Esophagus muscularis mucosa (tissue), 4 donors: ENCODE results near the gene PARVB. TPM values are rescaled to one million over a fixed set of nuclear protein-coding genes. Genes with fewer than 3 reads are reported as not detected.

Source experiments
- DNase-seq: peaks from one replicate; pipeline ENCODE4 v3.0.0-alpha.2; 2017; ENCODE audit errors: extremely low spot score
- H3K27ac ChIP-seq, 4 donors: fragments of 200-600 bp; sonication (generic); replicated peaks in 1 of 4; 1 replicate in 3 of 4; 2 replicates in 1 of 4; pipeline ENCODE4 v1.5.1; 2016 to 2019; ENCODE audit warnings: mild to moderate bottlenecking in 1 of 4
- H3K27me3 ChIP-seq, 4 donors: fragments of 200-600 bp; sonication (generic); one replicate each; pipeline versions ENCODE4 v1.5.1 to v1.6.0; 2016 to 2019
- H3K36me3 ChIP-seq, 4 donors: fragments of 200-600 bp; sonication (generic); one replicate each; pipeline ENCODE4 v1.5.1; 2016 to 2019
- H3K4me1 ChIP-seq, 4 donors: fragments of 200-600 bp; sonication (generic); one replicate each; pipeline ENCODE4 v1.5.1; 2016 to 2019
- H3K4me3 ChIP-seq, 4 donors: fragments of 200-600 bp; sonication (generic); 1 replicate in 2 of 4; 2 replicates in 2 of 4; pipeline ENCODE4 v1.5.1; 2016 to 2019; ENCODE audit warnings: mild to moderate bottlenecking in 4 of 4, moderate library complexity in 1 of 4
- H3K9me3 ChIP-seq, 4 donors: fragments of 200-600 bp; sonication (generic); 1 replicate in 3 of 4; 2 replicates in 1 of 4; pipeline ENCODE4 v1.5.1; 2016 to 2019
- EP300 ChIP-seq: sonication (generic); formaldehyde crosslinking; IDR thresholded peaks from one replicate; pipeline ENCODE4 v1.6.1; 2017; ENCODE audit warnings: antibody characterized with exemption
- POLR2A ChIP-seq: fragments of 450-650 bp; IDR thresholded peaks from one replicate; pipeline ENCODE4 v1.6.1; 2017; ENCODE audit warnings: antibody characterized with exemption, moderate library complexity, mild to moderate bottlenecking, low read depth
- POLR2AphosphoS5 ChIP-seq, 2 donors: sonication (generic); formaldehyde crosslinking; IDR thresholded peaks; one replicate each; pipeline ENCODE4 v1.6.1; 2017; ENCODE audit warnings: antibody characterized with exemption in 2 of 2
- WGBS: methylation state at CpG from one replicate; pipeline ENCODE4 v1.1.5; 2018; 5-methylcytosine and 5-hydroxymethylcytosine counted together
- intact Hi-C: fragments of 100-400 bp; cut with DNase I; formaldehyde crosslinking; loops from one replicate; pipeline ENCODE4 v1.15.1; 2023
- total RNA-seq, 4 donors: library from RNA; depleted of rRNA; stranded (reverse); fragments of >200 nt; gene quantifications; one replicate each; pipeline versions ENCODE4 v1.1.0 to v1.2.1, GENCODE V29; 2016
- TF ChIP-seq, protein P1 (sequence below), 3 experiments: fragments of 200-600 bp in 2 of 3; fragments of 450-650 bp in 1 of 3; sonication (generic) in 2 of 3; IDR thresholded peaks; one replicate each; pipeline ENCODE4 v1.5.1; 2017 to 2019; ENCODE audit warnings: antibody characterized with exemption in 3 of 3, mild to moderate bottlenecking in 2 of 3, moderate library complexity in 1 of 3

Gene PARVB
- total RNA-seq, 4 donors from 2014 or later = 22.0 to 107 (median 45.5) TPM

DNA sequence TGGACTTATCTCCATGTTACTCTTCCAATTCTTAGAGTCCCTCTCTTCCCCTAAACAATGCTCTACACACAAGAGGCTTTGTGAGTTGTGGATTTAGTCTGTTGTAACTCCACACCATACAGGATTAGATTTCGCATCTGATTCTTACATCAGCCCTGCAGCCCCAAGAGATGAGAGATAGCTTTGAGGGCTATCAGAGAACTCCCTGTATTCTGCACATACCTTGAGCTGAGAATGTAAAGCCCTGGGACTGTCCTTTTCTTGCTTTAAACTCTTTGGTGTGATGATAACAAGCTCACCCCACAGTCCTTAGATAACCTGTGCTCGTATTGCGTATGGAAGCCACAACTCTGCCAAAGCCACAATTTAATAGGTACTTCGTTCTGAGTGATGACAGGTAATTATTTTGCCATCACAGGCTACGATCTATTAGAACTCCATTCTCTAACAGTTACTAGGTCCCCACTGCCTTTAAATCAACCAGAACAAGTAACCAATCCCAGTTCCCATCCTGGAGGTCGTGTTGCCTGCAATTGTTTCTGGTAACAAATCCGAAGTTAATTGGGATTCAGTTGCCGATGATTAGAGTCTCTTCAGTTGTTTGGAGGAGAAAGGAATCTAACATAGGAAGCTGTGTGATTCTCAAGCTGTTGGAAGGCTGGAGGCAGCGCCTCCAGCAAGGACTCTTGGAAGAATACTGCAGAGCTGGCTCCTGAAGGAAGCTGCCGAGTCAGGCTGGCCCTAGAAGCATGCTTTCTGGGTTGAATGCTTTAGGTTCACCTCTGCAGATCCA, 155.3 kb downstream of the PARVB start:
- no peak overlapping the region for H3K27ac ChIP-seq
- no peak overlapping the region for H3K4me3 ChIP-seq
- intact Hi-C loops = no loop called here
- H3K27me3 ChIP-seq = peaks cover 0 to 33% (median 0%) of the 10 kb centered on the region in 4 donors
- TF ChIP-seq, protein P1, sequence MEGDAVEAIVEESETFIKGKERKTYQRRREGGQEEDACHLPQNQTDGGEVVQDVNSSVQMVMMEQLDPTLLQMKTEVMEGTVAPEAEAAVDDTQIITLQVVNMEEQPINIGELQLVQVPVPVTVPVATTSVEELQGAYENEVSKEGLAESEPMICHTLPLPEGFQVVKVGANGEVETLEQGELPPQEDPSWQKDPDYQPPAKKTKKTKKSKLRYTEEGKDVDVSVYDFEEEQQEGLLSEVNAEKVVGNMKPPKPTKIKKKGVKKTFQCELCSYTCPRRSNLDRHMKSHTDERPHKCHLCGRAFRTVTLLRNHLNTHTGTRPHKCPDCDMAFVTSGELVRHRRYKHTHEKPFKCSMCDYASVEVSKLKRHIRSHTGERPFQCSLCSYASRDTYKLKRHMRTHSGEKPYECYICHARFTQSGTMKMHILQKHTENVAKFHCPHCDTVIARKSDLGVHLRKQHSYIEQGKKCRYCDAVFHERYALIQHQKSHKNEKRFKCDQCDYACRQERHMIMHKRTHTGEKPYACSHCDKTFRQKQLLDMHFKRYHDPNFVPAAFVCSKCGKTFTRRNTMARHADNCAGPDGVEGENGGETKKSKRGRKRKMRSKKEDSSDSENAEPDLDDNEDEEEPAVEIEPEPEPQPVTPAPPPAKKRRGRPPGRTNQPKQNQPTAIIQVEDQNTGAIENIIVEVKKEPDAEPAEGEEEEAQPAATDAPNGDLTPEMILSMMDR (IDR thresholded peaks at IDR 0.05) = no peak
- TF ChIP-seq POLR2AphosphoS5 (IDR thresholded peaks at IDR 0.05) = no peak
- TF ChIP-seq EP300 = no peak
- no peak for TF ChIP-seq POLR2A
- peaks cover 0 to 3% (median 0%) of the 10 kb centered on the region in 4 donors for H3K4me1 ChIP-seq
- WGBS = 46% methylated on average over 10 of the region's 10 CpGs
- no peak for DNase-seq
- no peaks in the 10 kb centered on the region for H3K9me3 ChIP-seq
- H3K36me3 ChIP-seq = no peaks in the 10 kb centered on the region

DNA sequence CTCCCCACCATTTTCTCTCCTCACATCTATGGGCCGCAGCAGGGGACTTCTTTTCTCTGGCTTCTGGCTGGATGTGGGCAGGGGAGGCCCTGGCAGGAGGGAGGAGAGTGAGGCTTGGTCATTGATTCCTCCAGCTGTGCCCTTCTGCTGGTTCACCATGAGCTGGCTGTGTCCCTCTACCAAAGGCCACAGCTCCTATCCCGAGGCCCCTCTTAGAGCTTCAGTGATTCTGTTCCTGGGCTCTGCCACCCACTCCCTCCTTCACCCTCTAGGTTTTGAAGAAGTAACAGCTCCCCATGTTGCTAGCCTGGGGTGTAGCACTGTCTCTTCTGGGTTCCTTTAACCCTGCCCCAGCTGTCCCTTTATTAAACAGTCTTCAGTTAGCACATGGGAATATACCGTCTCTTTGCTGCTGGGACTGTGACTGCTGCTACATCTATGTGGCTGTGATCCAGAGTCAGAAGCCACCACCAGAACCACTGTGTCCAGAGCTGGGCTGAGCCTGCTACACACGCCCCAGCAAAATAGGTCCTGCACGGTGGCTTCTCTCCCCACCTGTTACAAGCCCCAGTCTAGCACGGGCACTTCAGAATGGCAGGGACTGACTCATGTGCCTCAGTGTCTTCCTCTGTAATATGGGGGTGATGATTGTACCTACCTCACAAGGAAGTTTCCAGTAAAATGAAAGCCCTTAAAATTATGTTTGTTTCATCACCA, 156.0 kb downstream of the PARVB start:
- 93% methylated on average over 5 of the region's 6 CpGs for WGBS
- no peak overlapping the region for H3K27ac ChIP-seq
- no peaks in the 10 kb centered on the region for H3K36me3 ChIP-seq
- H3K4me3 ChIP-seq = no peak overlapping the region
- DNase-seq = no peak
- TF ChIP-seq POLR2AphosphoS5 (IDR thresholded peaks at IDR 0.05) (no peak), POLR2A (no peak), EP300 (no peak)
- TF ChIP-seq, protein P1 (IDR thresholded peaks at IDR 0.05) = no peak
- peaks cover 0 to 3% (median 0%) of the 10 kb centered on the region in 4 donors for H3K4me1 ChIP-seq
- peaks cover 0 to 33% (median 0%) of the 10 kb centered on the region in 4 donors for H3K27me3 ChIP-seq
- H3K9me3 ChIP-seq = no peaks in the 10 kb centered on the region
- intact Hi-C loops = no loop called here

DNA sequence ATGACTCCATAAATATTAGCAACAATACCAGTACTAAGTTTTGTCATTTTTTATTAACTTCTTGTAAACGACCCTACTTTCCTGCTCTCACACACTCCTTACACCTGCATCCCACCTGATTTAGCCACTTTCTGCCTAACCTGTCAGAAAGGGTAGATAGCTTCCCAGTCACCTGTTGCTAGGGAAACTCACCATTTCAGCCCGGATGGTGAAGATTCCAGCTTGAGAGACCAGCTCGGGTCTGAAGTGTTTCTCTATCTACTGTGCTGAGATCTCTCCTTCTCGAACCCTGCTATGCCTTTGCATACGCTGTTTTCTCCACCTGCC, 156.6 kb downstream of the PARVB start, which contains the start of gene PARVG:
Gene PARVG, plus strand, starts transcription at position 220 of the 327 bp plus-strand sequence. CDS start 2,405 bp downstream, outside the sequence.
- peak within 1 kb of the TSS; percentile 41 to 57 (median 48) for H3K27ac ChIP-seq
- intact Hi-C loops = no loop called here
- no peaks in the 10 kb centered on the region for H3K9me3 ChIP-seq
- H3K4me1 ChIP-seq = peaks cover 0 to 3% (median 0%) of the 10 kb centered on the region in 4 donors
- H3K4me3 ChIP-seq = peak within 1 kb of the TSS; percentile 14 to 49 (median 34)
- peaks cover 0 to 36% (median 0%) of the 10 kb centered on the region in 4 donors for H3K27me3 ChIP-seq
- no peak for DNase-seq
- TF ChIP-seq POLR2AphosphoS5 (IDR thresholded peaks at IDR 0.05) = no peak
- H3K36me3 ChIP-seq = no peaks in the 10 kb centered on the region
- 77% methylated on average over 5 of the region's 5 CpGs for WGBS

DNA sequence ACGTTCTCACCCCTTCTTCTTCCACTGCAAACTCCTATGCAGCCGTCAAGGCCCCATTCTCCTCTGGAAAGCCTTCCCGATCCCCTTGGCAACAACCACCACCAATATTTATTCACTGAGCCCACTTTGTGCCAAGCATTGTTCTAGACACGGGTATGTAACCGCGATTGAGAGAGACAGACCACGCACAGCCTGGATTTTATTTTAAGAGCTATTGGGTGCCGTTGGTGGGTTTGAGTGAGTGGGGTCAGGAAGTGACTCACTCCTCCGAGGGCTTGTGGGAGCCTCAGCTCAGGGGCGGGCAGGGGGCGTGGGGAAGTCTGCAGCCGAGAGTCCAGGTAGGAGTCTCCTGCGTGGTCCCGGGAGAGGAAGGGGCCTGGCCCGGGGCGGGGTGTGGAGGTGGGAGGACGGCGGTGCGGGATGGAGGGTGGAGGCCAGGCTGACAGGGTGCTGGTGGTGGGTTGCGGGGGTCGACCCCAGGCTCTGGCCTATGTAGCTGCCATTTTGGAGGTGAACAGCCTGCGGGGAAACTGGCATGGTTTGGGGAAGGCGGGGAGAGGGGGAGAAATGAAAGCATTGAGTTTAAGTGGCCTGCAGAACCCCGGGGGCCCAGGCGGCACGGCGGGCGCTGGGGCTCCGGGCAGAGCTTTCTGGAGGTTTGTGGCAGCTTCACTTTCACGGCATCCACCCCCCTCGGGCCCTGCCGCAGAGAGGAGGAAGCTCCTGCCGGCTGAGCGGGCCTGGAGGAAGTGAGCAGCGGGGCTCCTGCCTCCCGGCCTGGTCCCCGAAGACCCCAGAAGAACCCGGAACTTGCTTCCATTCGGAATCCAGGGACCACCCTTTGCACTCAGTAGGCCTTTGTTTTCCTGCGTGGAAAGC, 157.2 kb downstream of the PARVB start:
- no peak for DNase-seq
- peak overlapping the region; percentile 41 to 57 (median 48) for H3K27ac ChIP-seq
- WGBS = 72% methylated on average over 23 of the region's 40 CpGs
- no peaks in the 10 kb centered on the region for H3K9me3 ChIP-seq
- peak overlapping the region; percentile 14 to 49 (median 34) for H3K4me3 ChIP-seq
- H3K4me1 ChIP-seq = peaks cover 0 to 3% (median 0%) of the 10 kb centered on the region in 4 donors
- peaks cover 0 to 42% (median 0%) of the 10 kb centered on the region in 4 donors for H3K27me3 ChIP-seq
- TF ChIP-seq EP300 = no peak
- no peak for TF ChIP-seq POLR2AphosphoS5 (IDR thresholded peaks at IDR 0.05)
- TF ChIP-seq, protein P1 (IDR thresholded peaks at IDR 0.05) = no peak
- no peak for TF ChIP-seq POLR2A
- intact Hi-C loops = no loop called here
- no peaks in the 10 kb centered on the region for H3K36me3 ChIP-seq
